ENCODE measurements around the gene MUSTN1.

- TF ChIP-seq CTCF (conservative IDR thresholded peaks at IDR 0.05; ENCODE audit: low read length) (no peak), EZH2phosphoT487 (IDR thresholded peaks at IDR 0.05; ENCODE audit: borderline replicate concordance) (no peak)
Observed at GRCh38 chr3:52852419-52852818, 17.6 kb upstream of the MUSTN1 start.
